ENCODE measurements around the gene KLHL25. TPM values are rescaled to one million over a fixed set of nuclear protein-coding genes. Genes with fewer than 3 reads are reported as not detected.

The KLHL25 gene
- total RNA-seq, 2 donors from 2014 or later, result 6.6 to 12.7 TPM

- Histone ChIP-seq H3K4me3 (no peak overlapping the region), H3K4me1 (no peaks in the 10 kb centered on the region), H3K9me3 (no peaks in the 10 kb centered on the region), H3K9ac (ENCODE audit: low read depth in 2 of 2, low read length in 2 of 2) (no peak overlapping the region), H3K36me3 (no peaks in the 10 kb centered on the region), H3K27me3 (no peaks in the 10 kb centered on the region), H3K27ac (no peak overlapping the region)
- no peak for DNase-seq
- no peak for TF ChIP-seq CTCF (IDR thresholded peaks at IDR 0.05)
- intact Hi-C loops (cut with DNase I), result no loop called here
Measured at GRCh38 chr15:85763673-85764633, 30.8 kb downstream of the KLHL25 start.

- Histone ChIP-seq H3K9ac (ENCODE audit: low read depth in 2 of 2, low read length in 2 of 2) (no peak overlapping the region), H3K4me3 (no peak overlapping the region), H3K9me3 (no peaks in the 10 kb centered on the region), H3K36me3 (no peaks in the 10 kb centered on the region), H3K4me1 (no peaks in the 10 kb centered on the region), H3K27me3 (no peaks in the 10 kb centered on the region), H3K27ac (no peak overlapping the region)
- DNase-seq, result no peak
- intact Hi-C loops (cut with DNase I), result no loop called here
- TF ChIP-seq CTCF (IDR thresholded peaks at IDR 0.05), result no peak
Measured at GRCh38 chr15:85763157-85763556, 31.6 kb downstream of the KLHL25 start.

DNA sequence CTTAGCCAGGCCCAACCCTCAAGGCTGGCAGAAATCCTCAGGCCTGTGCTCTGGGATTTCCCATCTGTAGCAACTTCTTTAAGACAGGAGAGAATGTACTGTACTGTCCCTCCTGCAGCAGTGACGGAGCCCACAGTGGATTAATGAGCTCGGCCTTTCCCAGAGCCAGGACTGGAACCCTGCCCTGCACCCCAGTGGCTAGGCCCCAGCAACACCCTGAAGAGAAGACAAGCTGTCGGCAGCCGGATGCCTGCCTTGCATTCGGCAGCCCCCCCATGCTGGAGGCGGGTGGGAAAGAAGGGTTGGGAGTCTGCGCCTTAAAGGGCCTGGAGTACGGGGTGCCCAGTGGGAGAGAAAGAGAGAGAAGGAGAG lies 32.0 kb downstream of the KLHL25 start:
- Histone ChIP-seq H3K9me3 (no peaks in the 10 kb centered on the region), H3K36me3 (no peaks in the 10 kb centered on the region), H3K4me3 (no peak overlapping the region), H3K27ac (no peak overlapping the region), H3K27me3 (no peaks in the 10 kb centered on the region), H3K4me1 (no peaks in the 10 kb centered on the region), H3K9ac (ENCODE audit: low read depth in 2 of 2, low read length in 2 of 2) (no peak overlapping the region)
- TF ChIP-seq CTCF (IDR thresholded peaks at IDR 0.05), result no peak
- DNase-seq, result no peak
- intact Hi-C loops (cut with DNase I), result no loop called here

DNA sequence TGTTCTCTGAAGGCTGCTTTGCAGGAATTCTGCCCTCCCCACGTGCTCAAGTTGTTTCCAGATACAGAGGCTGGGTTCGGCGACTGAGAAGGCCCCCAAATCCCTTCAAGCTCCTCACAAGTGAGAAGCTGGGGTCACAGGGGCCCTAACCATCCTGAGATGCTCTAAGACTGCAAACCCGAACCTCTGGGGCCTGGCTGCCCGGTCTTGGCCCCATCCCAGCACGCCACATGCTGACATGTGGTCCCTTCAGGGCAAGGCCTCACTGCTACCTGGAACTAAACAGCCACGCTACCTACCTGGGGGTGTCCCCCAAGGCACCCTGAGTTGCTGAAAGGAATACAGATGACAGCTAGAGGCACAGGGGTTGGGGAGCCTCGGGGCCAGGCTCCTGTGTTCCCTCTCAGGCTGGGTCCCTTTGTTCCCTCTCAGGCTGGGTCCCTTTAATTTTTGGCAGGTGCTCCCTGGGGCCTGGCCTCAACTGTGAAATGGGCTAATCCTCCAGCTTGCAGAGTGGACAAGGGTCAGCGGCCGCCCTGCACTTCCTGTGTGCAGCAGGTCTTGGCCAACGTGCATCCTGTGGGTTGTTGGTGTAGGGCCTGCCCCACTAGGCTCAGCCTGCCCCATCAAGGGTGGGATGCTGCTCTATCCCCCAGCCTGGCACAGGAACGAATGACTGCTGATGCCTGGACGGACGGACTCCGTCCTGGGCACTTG lies 32.5 kb downstream of the KLHL25 start:
- Histone ChIP-seq H3K9ac (ENCODE audit: low read depth in 2 of 2, low read length in 2 of 2) (no peak overlapping the region), H3K27me3 (no peaks in the 10 kb centered on the region), H3K36me3 (no peaks in the 10 kb centered on the region), H3K27ac (no peak overlapping the region), H3K4me1 (no peaks in the 10 kb centered on the region), H3K4me3 (no peak overlapping the region), H3K9me3 (no peaks in the 10 kb centered on the region)
- DNase-seq, result no peak
- intact Hi-C loops (cut with DNase I), result no loop called here
- no peak for TF ChIP-seq CTCF (IDR thresholded peaks at IDR 0.05)

DNA sequence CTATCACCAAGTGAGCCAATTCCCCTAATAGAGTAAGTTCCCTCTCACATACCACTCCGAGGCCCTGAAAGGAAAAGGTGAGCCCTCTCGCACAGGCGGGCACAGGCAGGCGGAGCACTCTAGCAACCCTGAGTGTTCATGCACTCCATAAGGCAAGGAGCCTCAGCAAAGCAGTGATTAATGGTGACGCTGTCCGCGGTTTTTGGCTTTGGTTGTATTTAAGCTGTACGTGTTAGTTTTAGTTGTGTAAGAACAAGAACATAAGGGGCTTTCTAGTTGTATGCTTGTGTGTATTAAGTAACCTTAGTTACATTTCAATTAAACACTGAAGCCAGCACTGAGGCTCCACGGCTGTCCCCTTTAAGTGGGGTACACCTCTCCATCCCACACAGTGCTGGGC lies 33.1 kb downstream of the KLHL25 start:
- Histone ChIP-seq H3K4me3 (no peak overlapping the region), H3K9ac (ENCODE audit: low read depth in 2 of 2, low read length in 2 of 2) (no peak overlapping the region), H3K27me3 (no peaks in the 10 kb centered on the region), H3K9me3 (no peaks in the 10 kb centered on the region), H3K4me1 (no peaks in the 10 kb centered on the region), H3K27ac (no peak overlapping the region), H3K36me3 (no peaks in the 10 kb centered on the region)
- intact Hi-C loops (cut with DNase I), result no loop called here
- TF ChIP-seq CTCF (IDR thresholded peaks at IDR 0.05), result no peak
- DNase-seq, result no peak
